ENCODE results near the gene NCR3LG1.
A peak's percentile ranks its signal among the peaks of the same experiment; 100 is the strongest.

NCR3LG1 gene

GRCh38 chr11:17382046-17382728, 30.6 kb downstream of the NCR3LG1 start:
- Histone ChIP-seq H3K9me3 (no peaks in the 10 kb centered on the region), H3K36me3 (peaks cover 0 to 7% (median 0%) of the 10 kb centered on the region in 3 donors), H3K4me3 (no peak overlapping the region), H3K4me1 (peaks cover 0 to 21% (median 11%) of the 10 kb centered on the region in 4 donors), H3K27ac (no peak overlapping the region), H3K27me3 (no peaks in the 10 kb centered on the region)
- DNase-seq: no peak
- intact Hi-C loops (cut with DNase I; ENCODE audit: low total_unique reads): no loop called here
- TF ChIP-seq CTCF (IDR thresholded peaks at IDR 0.05): no peak

DNA sequence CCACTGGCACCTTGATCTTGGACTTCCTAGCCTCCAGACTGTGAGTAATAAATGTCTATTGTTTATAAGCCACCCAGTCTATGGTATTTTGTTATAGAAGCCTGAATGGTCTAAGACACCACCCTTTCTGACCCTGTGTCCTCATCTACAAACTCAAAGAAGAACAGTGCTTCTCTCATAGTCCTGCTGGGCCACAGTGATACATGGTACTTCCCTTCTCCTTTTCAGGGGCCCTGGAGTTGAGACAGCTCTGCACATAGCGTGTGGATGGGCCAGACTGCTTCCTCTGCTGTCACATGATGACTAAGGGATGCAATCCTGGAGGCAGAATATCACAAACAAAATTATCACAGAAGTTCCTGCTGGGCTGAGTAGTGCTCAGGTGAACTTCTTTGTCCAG, 31.9 kb downstream of the NCR3LG1 start:
- H3K4me3 ChIP-seq: no peak overlapping the region
- H3K36me3 ChIP-seq: peaks cover 0 to 2% (median 0%) of the 10 kb centered on the region in 3 donors
- H3K9me3 ChIP-seq: no peaks in the 10 kb centered on the region
- intact Hi-C loops (cut with DNase I; ENCODE audit: low total_unique reads): loop anchor here (1.0 kb wide), 1 partner anchor 120 kb away; no protein-coding TSS in a partner anchor
- no peak overlapping the region for H3K27ac ChIP-seq
- no peak for TF ChIP-seq CTCF (IDR thresholded peaks at IDR 0.05)
- no peak for DNase-seq
- H3K4me1 ChIP-seq: peaks cover 0 to 25% (median 12%) of the 10 kb centered on the region in 4 donors
- no peaks in the 10 kb centered on the region for H3K27me3 ChIP-seq

DNA sequence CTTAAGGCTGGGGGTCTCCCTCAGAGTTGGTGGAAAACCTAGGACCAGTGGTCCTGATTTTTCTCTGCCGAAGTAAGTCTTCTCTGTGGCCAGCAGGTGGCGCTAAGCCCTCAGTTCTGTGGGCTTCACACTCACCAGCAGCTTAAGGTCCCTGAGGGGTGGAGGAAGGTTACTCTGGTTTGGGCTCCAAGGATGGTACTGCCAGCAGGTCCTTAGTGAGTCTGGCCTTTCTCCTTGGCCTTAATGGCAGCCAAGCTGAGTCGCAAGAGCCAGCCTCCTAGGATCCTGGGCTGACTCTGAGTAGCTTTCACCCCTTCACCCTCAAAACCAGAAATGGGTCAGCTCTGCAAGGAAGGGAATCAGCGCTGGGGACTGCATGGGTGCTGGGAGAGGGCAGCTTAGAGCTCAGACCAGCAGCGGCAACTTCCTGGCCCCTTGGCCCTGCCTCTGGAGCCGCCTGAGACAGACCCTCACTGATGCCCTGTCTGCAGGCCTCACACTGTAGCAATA, 32.5 kb downstream of the NCR3LG1 start:
- Histone ChIP-seq H3K36me3 (no peaks in the 10 kb centered on the region), H3K27ac (no peak overlapping the region)
- intact Hi-C loops (cut with DNase I; ENCODE audit: low total_unique reads): no loop called here

DNA sequence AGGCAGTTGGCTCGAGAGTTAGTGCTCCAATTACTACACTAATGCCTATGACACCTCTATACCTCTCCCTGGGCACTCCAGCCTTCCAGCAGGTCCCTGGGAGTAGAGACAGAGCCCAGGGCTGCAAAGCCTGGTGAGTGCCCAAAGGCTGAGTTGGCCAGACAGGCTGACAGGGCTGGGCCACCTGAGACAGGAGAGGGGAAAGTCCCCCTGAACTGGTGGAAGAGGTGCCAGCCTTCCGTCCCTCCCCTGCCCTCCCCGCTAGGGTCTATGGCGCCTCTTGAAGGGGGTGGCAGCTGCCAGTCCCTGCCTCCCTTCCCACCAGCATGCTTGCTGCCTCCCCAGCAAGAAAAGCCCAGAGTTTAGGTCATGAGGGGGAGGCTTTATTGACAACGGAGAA, 33.9 kb downstream of the NCR3LG1 start:
- Histone ChIP-seq H3K4me3 (no peak overlapping the region), H3K27ac (peak overlapping the region; percentile 74 to 75)

More for the DNA sequence above, 32.5 kb downstream of the NCR3LG1 start:
- no peak overlapping the region for H3K4me3 ChIP-seq
- no peaks in the 10 kb centered on the region for H3K9me3 ChIP-seq
- no peaks in the 10 kb centered on the region for H3K27me3 ChIP-seq
- peak; percentile 85 to 93 for TF ChIP-seq CTCF (IDR thresholded peaks at IDR 0.05)
- H3K4me1 ChIP-seq: peaks cover 0 to 30% (median 16%) of the 10 kb centered on the region in 4 donors
- peak in 1 of 2 donors; percentile 88 for DNase-seq

DNA sequence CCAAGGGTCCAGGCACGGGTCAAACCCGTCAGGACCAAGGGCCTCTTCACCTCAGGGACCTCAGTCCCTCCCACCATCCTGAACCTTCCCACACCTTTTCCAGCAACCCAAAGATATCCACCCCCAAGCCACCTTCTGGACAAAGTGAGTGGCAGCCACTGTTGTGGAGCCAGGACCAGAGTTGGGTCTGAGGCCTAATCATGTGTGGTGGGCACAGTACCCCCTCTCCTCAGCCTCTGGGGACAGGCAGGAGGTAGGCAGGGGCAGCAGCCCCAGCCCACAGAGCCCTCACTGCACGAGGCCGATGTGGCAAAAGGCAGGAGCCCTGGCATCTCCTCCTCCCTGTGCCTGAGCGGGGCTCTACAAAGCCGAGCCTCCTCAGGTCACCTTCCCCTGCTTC, 34.3 kb downstream of the NCR3LG1 start:
- H3K4me1 ChIP-seq: peaks cover 0 to 39% (median 16%) of the 10 kb centered on the region in 4 donors
- H3K36me3 ChIP-seq: no peaks in the 10 kb centered on the region
- H3K27ac ChIP-seq: peak overlapping the region; percentile 74 to 75
- DNase-seq: no peak
- peak overlapping the region; percentile 27 to 28 for H3K4me3 ChIP-seq
- intact Hi-C loops (cut with DNase I; ENCODE audit: low total_unique reads): loop anchor here (2.0 kb wide), 1 partner anchor 21 kb away; no protein-coding TSS in a partner anchor
- TF ChIP-seq CTCF (IDR thresholded peaks at IDR 0.05): no peak
- H3K9me3 ChIP-seq: no peaks in the 10 kb centered on the region
- H3K27me3 ChIP-seq: no peaks in the 10 kb centered on the region

More for the DNA sequence above, 33.9 kb downstream of the NCR3LG1 start:
- TF ChIP-seq CTCF (IDR thresholded peaks at IDR 0.05): no peak
- intact Hi-C loops (cut with DNase I; ENCODE audit: low total_unique reads): no loop called here
- Histone ChIP-seq H3K36me3 (no peaks in the 10 kb centered on the region), H3K27me3 (no peaks in the 10 kb centered on the region), H3K9me3 (no peaks in the 10 kb centered on the region), H3K4me1 (peaks cover 0 to 39% (median 16%) of the 10 kb centered on the region in 4 donors)
- no peak for DNase-seq

All from tibial artery (tissue), 4 donors.